NB4 (cell line): ENCODE results near the gene ELP1.
"Not testable (repeated sequence)": the region's sequence is repeated elsewhere in the genome, so short reads cannot be mapped to it uniquely, and the experiment has no call there.

Experiments used
- DNase-seq: peaks from one replicate; pipeline ENCODE4 v3.0.0; 2010; ENCODE audit warnings: low read depth
- H3K4me3 ChIP-seq: one replicate; pipeline ENCODE4 v1.5.1; 2011; ENCODE audit warnings: mild to moderate bottlenecking, low read depth, low read length, moderate library complexity
- MYC ChIP-seq: IDR thresholded peaks from 2 replicates; pipeline ENCODE4 v1.6.1; 2011; ENCODE audit warnings: low read depth, low read length
- POLR2A ChIP-seq: IDR thresholded peaks from 2 replicates; pipeline ENCODE4 v1.6.1; 2011; ENCODE audit warnings: mild to moderate bottlenecking; ENCODE audit not compliant: insufficient read length; ENCODE audit errors: extremely low read depth
- TF ChIP-seq, protein P1 (sequence below): IDR thresholded peaks from one replicate; pipeline ENCODE4 v1.5.1; 2012; ENCODE audit warnings: low read depth, low read length
- TF ChIP-seq, protein P2 (sequence below): IDR thresholded peaks from 2 replicates; pipeline ENCODE4 v1.6.1; 2011; ENCODE audit warnings: low read depth, low read length

Gene ELP1

DNA sequence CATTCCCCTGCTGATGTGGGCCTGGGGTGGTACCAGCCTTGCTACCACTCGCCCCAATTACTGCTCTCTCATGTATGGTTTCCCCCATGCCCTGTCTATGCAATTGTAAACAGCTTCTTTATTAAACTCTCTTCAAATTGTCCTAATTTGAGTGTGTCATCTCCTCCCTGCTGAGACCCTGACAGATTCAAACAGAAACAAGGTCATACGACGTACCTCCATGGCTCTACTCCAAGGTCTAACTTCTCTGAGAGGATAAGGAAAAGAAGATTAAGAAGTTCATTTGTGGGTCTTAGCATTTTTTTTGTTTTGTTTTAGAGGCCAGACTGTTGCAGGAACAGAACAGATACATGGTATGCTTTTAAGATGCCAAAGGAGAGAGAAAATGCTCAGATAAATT, 38.3 kb upstream of the ELP1 start:
- H3K4me3 ChIP-seq, result no peak overlapping the region
- DNase-seq, result no peak
- no peak for TF ChIP-seq POLR2A
- TF ChIP-seq, protein P1, sequence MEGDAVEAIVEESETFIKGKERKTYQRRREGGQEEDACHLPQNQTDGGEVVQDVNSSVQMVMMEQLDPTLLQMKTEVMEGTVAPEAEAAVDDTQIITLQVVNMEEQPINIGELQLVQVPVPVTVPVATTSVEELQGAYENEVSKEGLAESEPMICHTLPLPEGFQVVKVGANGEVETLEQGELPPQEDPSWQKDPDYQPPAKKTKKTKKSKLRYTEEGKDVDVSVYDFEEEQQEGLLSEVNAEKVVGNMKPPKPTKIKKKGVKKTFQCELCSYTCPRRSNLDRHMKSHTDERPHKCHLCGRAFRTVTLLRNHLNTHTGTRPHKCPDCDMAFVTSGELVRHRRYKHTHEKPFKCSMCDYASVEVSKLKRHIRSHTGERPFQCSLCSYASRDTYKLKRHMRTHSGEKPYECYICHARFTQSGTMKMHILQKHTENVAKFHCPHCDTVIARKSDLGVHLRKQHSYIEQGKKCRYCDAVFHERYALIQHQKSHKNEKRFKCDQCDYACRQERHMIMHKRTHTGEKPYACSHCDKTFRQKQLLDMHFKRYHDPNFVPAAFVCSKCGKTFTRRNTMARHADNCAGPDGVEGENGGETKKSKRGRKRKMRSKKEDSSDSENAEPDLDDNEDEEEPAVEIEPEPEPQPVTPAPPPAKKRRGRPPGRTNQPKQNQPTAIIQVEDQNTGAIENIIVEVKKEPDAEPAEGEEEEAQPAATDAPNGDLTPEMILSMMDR, result no peak
- TF ChIP-seq, protein P2, sequence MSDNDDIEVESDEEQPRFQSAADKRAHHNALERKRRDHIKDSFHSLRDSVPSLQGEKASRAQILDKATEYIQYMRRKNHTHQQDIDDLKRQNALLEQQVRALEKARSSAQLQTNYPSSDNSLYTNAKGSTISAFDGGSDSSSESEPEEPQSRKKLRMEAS, result no peak

DNA sequence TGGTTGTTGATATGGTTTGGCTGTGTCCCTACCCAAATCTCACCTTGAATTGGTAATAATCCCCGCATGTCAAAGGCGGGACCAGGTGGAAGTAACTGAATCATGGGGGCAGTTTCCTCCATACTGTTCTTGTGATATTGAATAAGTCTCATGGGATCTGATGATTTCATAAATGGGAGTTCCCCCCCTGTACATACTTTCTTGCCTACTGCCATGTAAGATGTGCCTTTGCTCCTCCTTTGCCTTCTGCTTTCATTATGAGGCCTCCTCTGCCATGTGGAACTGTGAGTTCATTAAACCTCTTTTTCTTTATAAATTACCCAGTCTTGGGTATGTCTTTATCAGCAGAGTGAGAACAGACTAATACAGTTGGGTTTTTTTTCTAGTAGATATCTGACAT, 37.5 kb upstream of the ELP1 start:
- not testable (repeated sequence) for DNase-seq, H3K4me3 ChIP-seq

DNA sequence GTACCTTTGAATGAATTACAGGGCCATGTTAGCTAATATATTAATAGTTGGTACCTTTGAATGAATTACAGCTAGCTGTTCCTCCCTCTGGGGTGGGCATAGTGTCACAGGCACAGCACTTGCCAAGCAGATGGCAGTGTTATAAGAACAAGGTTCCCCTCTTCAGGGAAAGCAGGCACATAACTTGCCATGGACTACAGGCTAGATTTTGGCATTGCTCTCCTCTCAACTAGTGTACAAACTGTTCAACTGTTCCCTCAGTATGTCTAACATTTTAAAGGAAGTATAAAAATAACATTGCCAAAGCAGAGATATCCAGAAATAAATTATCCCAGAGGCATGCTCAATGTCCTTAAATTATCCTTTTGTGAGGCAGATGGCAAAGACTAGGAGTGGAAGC, 34.0 kb upstream of the ELP1 start:
- DNase-seq, result no peak
- no peak overlapping the region for H3K4me3 ChIP-seq
- TF ChIP-seq, protein P1, result no peak
- TF ChIP-seq MYC, result no peak
- no peak for TF ChIP-seq POLR2A
- TF ChIP-seq, protein P2, result no peak

DNA sequence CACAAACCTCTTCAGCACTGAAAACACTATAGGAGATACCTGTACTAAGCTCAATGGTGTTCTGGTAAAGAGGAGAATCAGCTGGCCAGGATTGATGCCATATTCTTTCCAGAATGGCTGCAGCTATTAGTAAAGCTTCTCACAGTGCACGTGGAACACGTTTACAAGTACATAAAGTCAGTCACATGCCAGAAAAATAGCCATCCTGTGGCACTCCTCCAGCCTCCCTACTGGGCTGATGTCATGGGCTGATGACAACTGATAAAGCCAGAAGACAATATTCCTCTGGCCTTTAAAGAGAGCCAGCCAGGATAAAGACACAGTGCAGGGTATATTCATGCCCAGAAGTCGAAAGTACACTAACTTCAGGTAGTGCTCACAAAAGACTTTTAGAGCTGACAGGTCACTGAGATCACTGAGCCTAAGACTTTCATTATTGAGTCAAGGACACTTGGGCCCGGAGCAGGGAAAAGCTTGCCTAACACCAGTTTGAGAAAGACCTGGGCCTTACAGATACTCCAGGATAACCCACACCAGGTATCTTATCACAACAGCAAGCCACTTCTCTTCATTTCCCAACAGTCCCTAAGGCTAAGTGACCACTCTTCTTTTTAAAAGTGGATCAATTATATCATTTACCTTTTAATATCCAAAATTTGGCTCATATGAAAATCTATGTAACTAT, 29.7 kb upstream of the ELP1 start:
- H3K4me3 ChIP-seq, result no peak overlapping the region
- DNase-seq, result no peak
- no peak for TF ChIP-seq MYC

DNA sequence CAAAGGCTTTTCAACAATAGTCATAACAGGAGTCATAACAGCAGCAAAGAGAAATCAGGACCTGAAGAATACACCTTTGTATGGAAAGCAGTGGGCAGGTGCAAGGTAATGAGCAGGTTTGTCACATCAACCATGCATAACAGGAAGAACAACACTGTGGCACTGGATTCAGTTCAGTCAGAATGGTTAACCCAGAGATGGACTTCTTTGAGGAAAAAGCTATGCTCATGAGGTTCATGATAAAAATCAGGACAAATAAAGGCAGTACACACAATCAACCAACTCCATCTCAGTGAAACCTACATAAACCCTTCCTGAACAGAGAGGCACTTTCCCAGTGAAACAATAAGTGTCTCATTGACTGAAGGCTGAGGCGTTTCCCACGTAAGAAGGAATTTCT, 27.2 kb upstream of the ELP1 start:
- DNase-seq, result no peak
- TF ChIP-seq, protein P2, result no peak
- TF ChIP-seq POLR2A (no peak), MYC (no peak)
- TF ChIP-seq, protein P1, result no peak
- H3K4me3 ChIP-seq, result no peak overlapping the region

DNA sequence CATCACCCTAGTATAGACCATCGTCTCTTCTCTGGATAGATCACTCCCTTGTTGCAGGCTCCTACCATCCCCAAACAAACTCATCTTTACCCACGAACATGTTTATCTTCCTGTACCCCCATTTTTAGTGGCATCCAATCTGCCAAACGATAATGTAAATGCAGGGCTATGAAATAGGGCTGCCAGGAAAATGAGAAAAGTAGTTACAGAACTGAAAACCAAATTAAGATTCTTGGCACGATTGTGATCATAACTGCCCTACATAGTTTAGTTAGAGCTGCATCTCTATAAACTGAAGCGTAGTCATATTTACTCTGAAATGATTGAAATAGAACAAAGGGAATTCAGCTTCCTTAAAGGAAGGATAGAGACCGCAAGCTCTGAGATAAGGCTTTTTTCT, 26.4 kb upstream of the ELP1 start:
- TF ChIP-seq POLR2A (no peak), MYC (no peak)
- TF ChIP-seq, protein P1, result no peak
- TF ChIP-seq, protein P2, result no peak
- no peak overlapping the region for H3K4me3 ChIP-seq
- no peak for DNase-seq

DNA sequence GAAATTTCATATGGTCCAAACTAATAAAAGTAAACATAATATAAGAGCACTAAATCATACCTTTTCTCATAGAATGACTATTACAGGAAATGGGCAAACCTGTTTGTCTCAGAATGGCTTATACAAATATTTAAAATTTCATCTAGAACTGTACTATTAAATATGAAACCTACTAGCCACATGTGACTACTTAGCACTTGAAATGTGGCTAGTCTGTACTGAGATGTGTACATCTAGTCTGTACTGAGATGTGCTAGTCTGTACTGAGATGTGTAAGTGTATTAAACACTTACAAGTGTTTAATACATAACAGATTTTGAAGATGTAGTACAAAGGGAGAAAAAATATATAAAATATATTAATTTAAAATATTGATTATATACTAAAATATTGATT, 22.7 kb upstream of the ELP1 start:
- no peak overlapping the region for H3K4me3 ChIP-seq
- no peak for DNase-seq
- TF ChIP-seq, protein P2, result no peak
- TF ChIP-seq POLR2A, result no peak
